Measurements from ENCODE around the gene ANKRD2. TPM values are rescaled to one million over a fixed set of nuclear protein-coding genes. Genes with fewer than 3 reads are reported as not detected.
"Not testable (repeated sequence)": the region's sequence is repeated elsewhere in the genome, so short reads cannot be mapped to it uniquely, and the experiment has no call there.

ANKRD2 gene
- polyA plus RNA-seq, 3 donors = 0.39 to 0.50 (median 0.49) TPM

DNA sequence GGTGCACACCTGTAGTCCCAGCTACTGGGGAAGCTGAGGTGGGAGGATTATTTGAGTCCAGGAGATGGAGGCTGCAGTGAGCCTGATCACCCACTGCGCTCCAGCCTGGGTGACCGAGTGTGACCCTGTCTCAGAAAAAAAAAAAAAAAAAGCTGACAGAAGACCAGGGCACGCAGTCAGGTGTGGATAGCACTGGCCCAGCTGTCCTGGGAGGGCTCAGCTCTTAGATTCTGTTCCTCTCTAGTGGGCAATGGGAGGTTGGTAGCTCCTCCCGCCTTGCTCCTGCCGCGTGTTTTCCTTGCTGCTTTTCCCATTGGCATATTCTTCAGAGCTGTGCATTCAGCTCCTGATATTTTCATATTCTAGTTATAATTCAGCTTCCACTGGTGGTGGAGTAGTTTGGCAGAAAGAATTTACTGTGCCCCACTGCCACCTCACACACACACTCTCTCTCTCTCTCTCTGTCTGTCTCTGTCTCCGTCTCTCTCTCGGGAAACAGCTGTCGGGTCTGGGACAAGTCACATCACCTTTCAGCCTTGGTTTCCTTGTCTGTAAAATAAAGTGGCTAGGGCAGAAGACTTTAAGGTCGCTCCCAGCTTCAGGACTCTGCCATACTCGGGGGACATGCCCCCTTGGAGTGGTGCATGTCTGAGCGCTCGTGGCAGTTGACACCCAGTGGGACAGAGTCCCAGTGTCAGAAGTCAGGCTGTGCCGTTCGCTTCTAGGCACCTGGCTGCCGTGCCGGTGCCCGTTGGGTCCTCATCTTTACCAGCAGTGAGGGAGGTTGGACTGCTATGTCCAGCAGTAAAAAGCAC, 25.9 kb upstream of the ANKRD2 start:
- DNase-seq = no peak

- DNase-seq = no peak
These were observed 25.3 kb upstream of the ANKRD2 start for GRCh38 chr10:97547271-97547600.

GRCh38 chr10:97547962-97548361, 24.6 kb upstream of the ANKRD2 start:
- no peak for DNase-seq

DNA sequence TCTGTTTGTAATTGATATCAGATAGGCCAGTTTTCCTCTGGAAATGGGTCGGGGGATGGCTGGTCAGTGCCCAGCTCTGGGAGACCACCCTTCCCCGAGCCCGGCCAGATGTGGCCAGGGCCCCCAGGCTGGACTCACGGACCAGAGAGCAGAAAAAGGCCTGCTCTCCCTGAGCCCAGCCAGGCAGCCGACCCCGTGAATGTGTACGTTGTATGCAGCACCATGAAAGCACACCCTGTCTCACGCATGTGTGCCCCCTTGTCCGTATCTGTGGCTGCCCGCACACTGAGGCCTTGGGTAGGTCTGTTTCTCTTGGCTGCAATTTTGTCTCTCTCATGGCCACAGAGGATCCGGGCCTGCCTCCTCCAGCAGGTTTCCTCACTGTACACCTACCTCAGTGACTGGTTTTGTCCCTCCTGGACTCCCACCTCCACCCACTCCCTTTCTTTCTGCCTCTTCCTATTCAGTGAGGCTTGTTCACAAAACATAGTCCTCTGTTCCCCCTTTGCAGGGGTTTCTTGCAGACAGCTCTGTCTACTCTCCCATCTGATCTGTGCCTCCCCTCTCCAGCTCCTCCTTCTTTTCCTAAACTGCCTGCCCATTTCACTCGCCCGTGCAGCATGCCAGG, 23.6 kb upstream of the ANKRD2 start:
- DNase-seq = no peak

- DNase-seq = no peak
These were observed 22.8 kb upstream of the ANKRD2 start for GRCh38 chr10:97549587-97550322.

- DNase-seq = no peak
These were observed 22.0 kb upstream of the ANKRD2 start for GRCh38 chr10:97550336-97551149.

DNA sequence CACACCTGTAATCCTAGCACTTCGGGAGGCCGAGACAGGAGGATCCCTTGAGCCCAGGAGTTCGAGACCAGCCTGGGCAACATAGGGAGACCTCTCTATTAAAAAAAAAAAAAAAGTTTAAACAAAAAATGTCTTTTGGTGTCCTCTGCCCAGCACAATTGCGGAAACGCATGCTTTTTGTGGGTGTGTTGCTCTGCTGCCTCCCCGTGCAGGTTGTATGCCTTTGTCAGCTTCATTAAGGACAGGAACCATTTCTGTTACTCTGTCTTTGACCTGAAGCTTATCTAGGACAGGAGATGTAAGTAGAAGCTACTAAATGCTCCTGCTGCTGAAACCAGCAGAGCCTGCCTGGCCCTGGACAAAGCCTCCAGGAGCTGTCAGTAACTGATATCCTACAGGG, 21.3 kb upstream of the ANKRD2 start:
- no peak for DNase-seq

- peak; percentile 58 for DNase-seq
These were observed 19.0 kb upstream of the ANKRD2 start for GRCh38 chr10:97553575-97554031.

DNA sequence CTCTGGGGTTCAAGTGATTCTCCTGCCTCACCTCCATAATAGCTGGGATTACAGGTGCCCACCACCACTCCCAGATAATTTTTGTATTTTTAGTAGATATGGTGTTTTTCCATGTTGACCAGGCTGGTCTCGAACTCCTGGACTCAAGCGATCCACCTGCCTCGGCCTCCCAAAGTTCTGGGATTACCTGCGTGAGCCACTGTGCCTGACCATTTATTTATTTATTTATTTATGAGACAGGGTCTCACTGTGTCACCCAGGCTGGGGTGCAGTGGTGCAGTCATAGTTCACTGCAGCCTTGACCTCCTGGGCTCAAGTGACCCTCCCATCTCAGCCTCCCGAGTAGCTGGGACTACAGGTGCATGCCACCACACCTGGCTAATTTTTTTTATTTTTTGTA, 18.2 kb upstream of the ANKRD2 start:
- DNase-seq = not testable (repeated sequence)

- DNase-seq = not testable (repeated sequence)
These were observed 17.0 kb upstream of the ANKRD2 start for GRCh38 chr10:97555541-97555940.

DNA sequence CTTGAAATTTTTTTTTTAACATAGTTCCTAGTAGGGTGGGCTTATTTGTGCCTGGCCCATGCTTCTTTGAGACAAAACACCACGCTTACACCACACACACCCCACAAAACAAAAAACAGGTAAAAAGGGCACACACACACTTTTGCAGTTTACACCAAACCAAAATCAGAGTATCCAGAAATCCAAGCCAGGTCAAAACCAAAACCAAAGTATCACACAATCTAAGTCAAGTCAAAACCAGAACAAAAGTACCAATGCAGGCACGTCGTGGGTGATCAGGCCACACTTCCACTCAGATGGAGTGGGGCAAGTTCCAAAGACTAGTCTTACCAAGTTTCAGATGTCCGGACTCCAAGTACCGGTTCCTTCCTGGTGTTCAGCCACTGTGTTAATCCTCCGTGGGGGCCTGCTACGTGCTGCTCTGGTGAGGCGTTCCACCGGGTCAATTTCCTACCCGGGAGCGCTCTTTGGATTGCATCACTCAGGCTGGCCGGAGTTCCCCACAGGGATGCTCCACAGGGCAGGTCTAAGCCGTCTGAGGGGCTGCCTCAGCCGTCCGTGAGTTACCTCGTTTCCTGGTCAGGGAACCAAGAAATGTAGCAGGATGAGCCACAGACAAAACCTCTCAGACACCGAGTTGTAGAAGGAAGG, 11.7 kb upstream of the ANKRD2 start:
- not testable (repeated sequence) for DNase-seq

DNA sequence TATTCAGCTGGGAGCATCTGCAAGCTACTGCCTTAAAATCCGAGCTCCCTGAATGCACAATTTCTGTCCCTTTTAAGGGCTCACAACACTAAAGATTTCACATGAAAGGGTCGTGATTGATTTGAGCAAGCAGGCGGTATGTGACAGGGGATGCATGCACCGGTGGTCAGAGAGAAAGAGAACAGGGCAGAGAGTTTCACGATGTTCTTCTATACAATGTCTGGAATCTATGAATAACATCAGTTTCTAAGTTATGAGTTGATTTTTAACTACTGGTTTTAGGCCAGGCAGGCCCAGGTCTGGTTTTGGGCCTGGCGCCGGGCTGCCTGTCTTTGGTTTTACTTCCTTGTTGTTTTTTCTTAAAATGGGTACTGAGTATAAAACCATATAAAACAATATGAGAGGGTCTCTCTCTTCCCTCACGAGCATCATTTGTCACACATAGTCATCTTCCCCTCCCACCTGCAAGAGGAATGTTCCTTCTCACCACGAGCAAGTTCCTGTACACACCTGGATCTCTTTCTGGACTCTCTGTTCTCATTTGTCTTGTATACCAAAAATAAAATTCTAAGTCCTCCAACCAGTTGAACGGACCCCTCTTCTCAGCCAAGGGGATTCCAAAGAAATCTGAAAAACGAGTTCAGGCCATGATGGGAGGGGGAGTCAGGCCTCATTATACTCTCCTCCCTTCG, 11.0 kb upstream of the ANKRD2 start:
- DNase-seq = not testable (repeated sequence)

DNA sequence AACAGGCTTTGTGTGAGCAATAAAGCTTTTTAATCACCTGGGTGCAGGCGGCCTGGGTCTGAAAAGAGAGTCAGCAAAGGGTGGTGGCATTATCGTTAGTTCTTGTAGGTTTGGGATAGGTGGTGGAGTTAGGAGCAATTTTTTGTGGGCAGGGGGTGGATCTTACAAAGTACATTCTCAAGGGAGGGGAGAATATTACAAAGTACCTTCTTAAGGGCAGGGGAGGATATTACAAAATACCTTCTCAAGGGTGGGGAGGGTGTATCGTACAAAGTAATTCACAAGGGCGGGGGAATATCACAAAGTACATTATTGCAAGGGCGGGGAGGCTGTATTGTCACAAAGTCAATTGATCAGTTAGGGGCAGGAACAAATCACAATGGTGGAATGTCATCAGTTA, 10.2 kb upstream of the ANKRD2 start:
- DNase-seq = not testable (repeated sequence)

GRCh38 chr10:97563337-97563736, 9.2 kb upstream of the ANKRD2 start:
- no peak for DNase-seq

DNA sequence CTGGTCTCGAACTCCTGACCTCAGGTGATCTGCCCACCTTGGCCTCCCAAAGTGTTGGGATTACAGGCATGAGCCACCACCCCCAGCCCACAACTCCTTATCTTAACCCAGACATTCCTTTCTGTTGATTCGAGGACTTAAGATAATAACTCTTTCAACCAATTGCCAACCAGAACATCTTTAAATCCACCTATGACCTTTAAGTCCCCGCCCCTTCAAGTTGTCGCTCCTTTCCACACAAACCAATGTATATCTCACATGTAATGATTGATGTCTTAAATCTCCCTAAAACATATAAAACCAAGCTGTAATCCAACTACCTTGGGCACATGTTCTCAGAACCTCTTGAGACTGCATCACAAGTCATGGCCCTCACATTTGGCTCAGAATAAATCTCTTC, 7.8 kb upstream of the ANKRD2 start:
- DNase-seq = no peak

DNA sequence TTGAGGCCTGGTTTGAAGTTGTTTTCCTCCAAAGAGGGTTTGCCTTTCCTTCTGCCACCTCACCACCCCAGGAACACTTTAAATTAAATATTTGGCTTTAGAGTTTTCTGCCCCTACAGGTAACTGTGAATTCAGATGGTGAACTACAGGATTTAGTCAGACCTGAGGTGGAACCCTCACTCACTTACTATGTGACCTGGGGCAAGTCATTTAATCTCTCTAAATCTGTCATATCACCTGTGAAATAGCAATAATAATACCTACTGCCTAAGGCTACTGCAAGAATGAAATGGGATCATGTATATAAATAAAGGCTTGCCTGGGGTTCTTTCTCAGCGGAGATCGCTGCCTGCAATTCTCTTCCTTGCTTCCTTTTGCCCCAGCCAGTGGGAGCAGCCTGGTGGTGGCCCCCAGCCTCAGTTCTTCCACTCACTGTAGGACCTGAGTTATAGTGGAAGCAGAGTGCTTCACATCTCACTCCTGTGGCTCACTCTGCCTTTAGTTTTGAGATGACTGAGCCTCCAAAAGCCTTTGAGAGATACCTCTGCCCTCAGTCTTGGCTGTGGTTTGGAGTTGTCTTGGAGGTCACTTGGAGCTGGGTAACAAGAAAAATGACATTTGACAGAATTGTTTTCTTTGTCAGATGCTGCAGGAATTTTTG, 6.1 kb upstream of the ANKRD2 start:
- no peak for DNase-seq

- no peak for DNase-seq
These were observed 4.7 kb upstream of the ANKRD2 start for GRCh38 chr10:97567891-97568290.

- no peak for DNase-seq
These were observed 2.3 kb upstream of the ANKRD2 start for GRCh38 chr10:97570146-97570788.

- no peak for DNase-seq
These were observed 1.6 kb upstream of the ANKRD2 start for GRCh38 chr10:97570789-97571471.
